GM21360 (cell line): Measurements from ENCODE around the gene PWWP2B.

Experiments used
- ATAC-seq: cut with Tn5 transposase; IDR thresholded peaks from one replicate; pipeline ENCODE4 v1.9.1; 2021; ENCODE audit warnings: mild to moderate bottlenecking, moderate library complexity; ENCODE audit not compliant: unreplicated experiment

The PWWP2B gene

GRCh38 chr10:132404911-132405462 lies 8.0 kb downstream of the PWWP2B start:
- no peak for ATAC-seq

GRCh38 chr10:132405463-132405991 lies 8.5 kb downstream of the PWWP2B start:
- no peak for ATAC-seq

GRCh38 chr10:132406181-132406580 lies 9.2 kb downstream of the PWWP2B start:
- no peak for ATAC-seq

- ATAC-seq = no peak
Observed at GRCh38 chr10:132406750-132407149, 9.8 kb downstream of the PWWP2B start.

- no peak for ATAC-seq
Observed at GRCh38 chr10:132407243-132407746, 10.3 kb downstream of the PWWP2B start.

GRCh38 chr10:132407846-132408278 lies 10.9 kb downstream of the PWWP2B start:
- no peak for ATAC-seq

GRCh38 chr10:132408367-132408781 lies 11.4 kb downstream of the PWWP2B start:
- no peak for ATAC-seq

GRCh38 chr10:132408823-132409666 lies 12.0 kb downstream of the PWWP2B start:
- ATAC-seq = no peak

- ATAC-seq = no peak
Observed at GRCh38 chr10:132409667-132410028, 12.6 kb downstream of the PWWP2B start.

GRCh38 chr10:132410056-132410778 lies 13.2 kb downstream of the PWWP2B start:
- no peak for ATAC-seq

- ATAC-seq = no peak
Observed at GRCh38 chr10:132410779-132411532, 14.0 kb downstream of the PWWP2B start.

- no peak for ATAC-seq
Observed at GRCh38 chr10:132411561-132412253, 14.7 kb downstream of the PWWP2B start.

- ATAC-seq = no peak
Observed at GRCh38 chr10:132412316-132413192, 15.6 kb downstream of the PWWP2B start.

- no peak for ATAC-seq
Observed at GRCh38 chr10:132413226-132414205, 16.5 kb downstream of the PWWP2B start.

GRCh38 chr10:132414402-132415016 lies 17.5 kb downstream of the PWWP2B start:
- no peak for ATAC-seq

GRCh38 chr10:132415255-132415654 lies 18.3 kb downstream of the PWWP2B start:
- ATAC-seq = no peak

GRCh38 chr10:132415956-132416355 lies 19.0 kb downstream of the PWWP2B start:
- no peak for ATAC-seq
